ENCODE data around the gene VGLL1.

The VGLL1 gene

GRCh38 chrX:136600059-136600458 is 68.0 kb downstream of the VGLL1 start:
- DNase-seq = no peak
- Histone ChIP-seq H3K27me3 (replicated peaks; ENCODE audit: insufficient read depth, low read length) (no peaks in the 10 kb centered on the region), H3K9ac (ENCODE audit: low read length) (no peak overlapping the region), H3K79me2 (ENCODE audit: low read length) (no peaks in the 10 kb centered on the region), H3K36me3 (replicated peaks; ENCODE audit: insufficient read depth, low read length) (no peaks in the 10 kb centered on the region), H3K4me3 (ENCODE audit: low read length) (no peak overlapping the region), H3K9me3 (replicated peaks; ENCODE audit: insufficient read depth, low read length) (no peaks in the 10 kb centered on the region), H4K20me1 (ENCODE audit: insufficient read depth, low read length) (no peaks in the 10 kb centered on the region), H3F3A (ENCODE audit: insufficient read depth, low read length) (peaks cover 13% of the 10 kb centered on the region), H3K9me2 (replicated peaks; ENCODE audit: insufficient read depth, low read length) (no peaks in the 10 kb centered on the region), H3K4me2 (ENCODE audit: low read depth, low read length) (no peak overlapping the region), H3K4me1 (ENCODE audit: low read length) (peaks cover 21% of the 10 kb centered on the region), H2AFZ (ENCODE audit: low read length) (no peak overlapping the region), H3K27ac (ENCODE audit: low read length) (no peak overlapping the region)
- TF ChIP-seq EZH2phosphoT487 (IDR thresholded peaks at IDR 0.05; ENCODE audit: low read length) (no peak), EZH2 (optimal IDR thresholded peaks at IDR 0.05; ENCODE audit: low read depth, low read length) (no peak), CTCF (IDR thresholded peaks at IDR 0.05; ENCODE audit: low read length) (no peak)
